SK-N-SH (cell line): ENCODE measurements around the gene MECP2. TPM values are rescaled to one million over a fixed set of nuclear protein-coding genes. Genes with fewer than 3 reads are reported as not detected.

Source experiments
- CTCF ChIA-PET: fragments of 300-600, 350-600 bp; formaldehyde crosslinking; extraction: SDS; loops from one replicate; lab custom pipeline; 2021; lab: Yijun Ruan, JAX
- POLR2A ChIA-PET: fragments of 350-600 bp; sonication (Branson Sonifier 250); formaldehyde crosslinking; extraction: SDS; loops from one replicate; lab custom pipeline; 2020; ENCODE audit warnings: antibody characterized with exemption, inconsistent platforms; lab: Yijun Ruan, JAX
- DNase-seq: peaks from one replicate; pipeline ENCODE4 v3.0.0; 2012
- H2AFZ ChIP-seq: fragments of 200-600 bp; sonication (generic); 2 replicates; pipeline ENCODE4 v1.8.1; 2016; ENCODE audit warnings: antibody characterized with exemption, mild to moderate bottlenecking, low read depth
- H3F3A ChIP-seq: fragments of 200-600 bp; sonication (generic); replicated peaks from 2 replicates; pipeline ENCODE3; 2016; ENCODE audit warnings: antibody characterized with exemption, mild to moderate bottlenecking; ENCODE audit not compliant: insufficient read depth
- H3K27ac ChIP-seq, 2 experiments: fragments of 200-500 bp in 1 of 2; fragments of 200-600 bp in 1 of 2; sonication (Bioruptor generic) in 1 of 2; sonication (generic), shearing (Covaris generic) in 1 of 2; 2 replicates each; pipeline versions ENCODE4 v1.5.1 to v1.6.1; 2014 to 2016; ENCODE audit warnings: low read depth in 2 of 2, inconsistent platforms in 1 of 2, low read length in 1 of 2, mild to moderate bottlenecking in 1 of 2, mixed read lengths in 1 of 2
- H3K27me3 ChIP-seq: fragments of 200-600 bp; sonication (generic), shearing (Covaris generic); 2 replicates; pipeline ENCODE4 v1.6.1; 2016; ENCODE audit warnings: mixed run types; ENCODE audit not compliant: insufficient read depth
- H3K36me3 ChIP-seq, 2 experiments: fragments of 200-500 bp in 1 of 2; fragments of 200-600 bp in 1 of 2; sonication (Bioruptor generic) in 1 of 2; sonication (generic) in 1 of 2; replicated peaks in 1 of 2; 2 replicates each; pipeline versions ENCODE3 to v1.5.1; 2014 to 2016; ENCODE audit warnings: low read length in 1 of 2, mild to moderate bottlenecking in 1 of 2; ENCODE audit not compliant: insufficient read depth in 2 of 2, control insufficient read depth in 1 of 2
- H3K4me1 ChIP-seq, 2 experiments: fragments of 200-500 bp in 1 of 2; fragments of 200-600 bp in 1 of 2; sonication (Bioruptor generic) in 1 of 2; sonication (generic), shearing (Covaris generic) in 1 of 2; 2 replicates each; pipeline versions ENCODE4 v1.5.1 to v1.6.1; 2014 to 2016; ENCODE audit warnings: low read depth in 1 of 2, low read length in 1 of 2, mixed run types in 1 of 2; ENCODE audit not compliant: insufficient read depth in 2 of 2, control insufficient read depth in 1 of 2
- H3K4me2 ChIP-seq: fragments of 200-600 bp; sonication (generic), shearing (Covaris generic); 2 replicates; pipeline ENCODE4 v1.6.1; 2017; ENCODE audit warnings: mixed run types
- H3K4me3 ChIP-seq, 2 experiments: fragments of 200-500 bp in 1 of 2; fragments of 200-600 bp in 1 of 2; sonication (Bioruptor generic) in 1 of 2; sonication (generic), shearing (Covaris generic) in 1 of 2; 2 replicates each; pipeline versions ENCODE4 v1.5.1 to v1.8.1; 2014 to 2016; ENCODE audit warnings: low read depth in 2 of 2, inconsistent platforms in 1 of 2, low read length in 1 of 2, mild to moderate bottlenecking in 1 of 2, mixed read lengths in 1 of 2, moderate library complexity in 1 of 2
- H3K79me2 ChIP-seq: fragments of 200-600 bp; sonication (generic); 2 replicates; pipeline ENCODE4 v1.8.1; 2017; ENCODE audit warnings: mild to moderate bottlenecking; ENCODE audit not compliant: insufficient read depth
- H3K9ac ChIP-seq: fragments of 200-600 bp; sonication (generic); 2 replicates; pipeline ENCODE4 v1.6.1; 2017; ENCODE audit warnings: mixed run types
- H3K9me2 ChIP-seq: fragments of 200-600 bp; sonication (generic); 2 replicates; pipeline ENCODE4 v1.6.1; 2017; ENCODE audit warnings: mixed run types
- H3K9me3 ChIP-seq: fragments of 200-600 bp; sonication (generic); 2 replicates; pipeline ENCODE4 v1.6.1; 2017; ENCODE audit warnings: mixed run types, mild to moderate bottlenecking, moderate library complexity
- H4K20me1 ChIP-seq: fragments of 200-600 bp; sonication (generic); 2 replicates; pipeline ENCODE4 v1.6.1; 2017; ENCODE audit warnings: mild to moderate bottlenecking, mixed run types; ENCODE audit not compliant: insufficient read depth
- EP300 ChIP-seq, 2 experiments: IDR thresholded peaks; 2 replicates each; pipeline versions ENCODE4 v1.4.0 to v1.6.1; 2012; ENCODE audit warnings: borderline replicate concordance in 1 of 2, low read depth in 1 of 2, low read length in 1 of 2
- EZH2phosphoT487 ChIP-seq: fragments of 200-600 bp; sonication (generic); IDR thresholded peaks from 2 replicates; pipeline ENCODE4 v1.6.1; 2017; ENCODE audit warnings: low read depth, mixed run types, mild to moderate bottlenecking, antibody characterized with exemption, moderate library complexity, borderline replicate concordance
- FOXJ3 ChIP-seq: sonication (generic); formaldehyde crosslinking; IDR thresholded peaks from 2 replicates; pipeline ENCODE4 v1.5.1; 2020; ENCODE audit warnings: mild to moderate bottlenecking, missing genetic modification reagents
- GABPA ChIP-seq: IDR thresholded peaks from 2 replicates; pipeline ENCODE4 v1.4.0; 2012; ENCODE audit warnings: low read depth, mild to moderate bottlenecking
- MEF2A ChIP-seq: IDR thresholded peaks from 2 replicates; pipeline ENCODE4 v1.4.0; 2012; ENCODE audit warnings: low read depth, borderline replicate concordance
- MXI1 ChIP-seq: IDR thresholded peaks from 2 replicates; pipeline ENCODE4 v1.6.1; 2012; ENCODE audit warnings: mild to moderate bottlenecking, low read depth, low read length, improper control_type of control experiment
- NRF1 ChIP-seq: IDR thresholded peaks from 2 replicates; pipeline ENCODE4 v1.6.1; 2012; ENCODE audit warnings: low read depth, mild to moderate bottlenecking, low read length
- RCOR1 ChIP-seq: fragments of 150-350 bp; IDR thresholded peaks from 2 replicates; pipeline ENCODE4 v1.6.1; 2017; ENCODE audit warnings: antibody characterized with exemption, low read length
- RXRA ChIP-seq: IDR thresholded peaks from 2 replicates; pipeline ENCODE4 v1.4.0; 2012; ENCODE audit warnings: low read depth, mild to moderate bottlenecking, borderline replicate concordance
- SIN3A ChIP-seq: IDR thresholded peaks from 2 replicates; pipeline ENCODE4 v1.6.1; 2012; ENCODE audit warnings: low read depth, mild to moderate bottlenecking, low read length, moderate library complexity, borderline replicate concordance
- TAF1 ChIP-seq: IDR thresholded peaks from 2 replicates; pipeline ENCODE4 v1.6.1; 2012; ENCODE audit warnings: low read depth, mild to moderate bottlenecking, low read length, moderate library complexity, borderline replicate concordance
- TEAD4 ChIP-seq: IDR thresholded peaks from 2 replicates; pipeline ENCODE4 v1.4.0; 2012; ENCODE audit warnings: mild to moderate bottlenecking, borderline replicate concordance; ENCODE audit not compliant: insufficient read depth
- YY1 ChIP-seq: IDR thresholded peaks from 2 replicates; pipeline ENCODE4 v1.4.0; 2012; ENCODE audit warnings: low read depth, mild to moderate bottlenecking
- WGBS: methylation state at CpG from one replicate; pipeline ENCODE4 v1.1.6; 2017; ENCODE audit warnings: low lambda C conversion rate; 5-methylcytosine and 5-hydroxymethylcytosine counted together
- polyA plus RNA-seq, 3 experiments: library from polyadenylated mRNA; depleted of rRNA; stranded (reverse); fragments of >200 nt; gene quantifications; 2 replicates each; pipeline ENCODE4 v1.2.3, GENCODE V29; 2012
- TF ChIP-seq, protein P1 (sequence below): fragments of 200-600 bp; sonication (generic); IDR thresholded peaks from 2 replicates; pipeline ENCODE4 v1.6.1; 2017; ENCODE audit warnings: antibody characterized with exemption, mild to moderate bottlenecking, moderate library complexity
- TF ChIP-seq, protein P2 (sequence below): IDR thresholded peaks from 2 replicates; pipeline ENCODE4 v1.6.1; 2012; ENCODE audit warnings: mild to moderate bottlenecking, low read depth, low read length, moderate library complexity
- TF ChIP-seq, protein P3 (sequence below): IDR thresholded peaks from 2 replicates; pipeline ENCODE4 v1.4.0; 2012; ENCODE audit warnings: low read depth
- TF ChIP-seq, protein P4 (sequence below): IDR thresholded peaks from 2 replicates; pipeline ENCODE4; 2012
- TF ChIP-seq, protein P5 (sequence below): IDR thresholded peaks from 2 replicates; pipeline ENCODE4 v1.4.0; 2012; ENCODE audit warnings: low read depth, borderline replicate concordance

Gene MECP2
- polyA plus RNA-seq, 1 of the 3 experiments (the other 2 are of a cell fraction): 8.2 TPM

DNA sequence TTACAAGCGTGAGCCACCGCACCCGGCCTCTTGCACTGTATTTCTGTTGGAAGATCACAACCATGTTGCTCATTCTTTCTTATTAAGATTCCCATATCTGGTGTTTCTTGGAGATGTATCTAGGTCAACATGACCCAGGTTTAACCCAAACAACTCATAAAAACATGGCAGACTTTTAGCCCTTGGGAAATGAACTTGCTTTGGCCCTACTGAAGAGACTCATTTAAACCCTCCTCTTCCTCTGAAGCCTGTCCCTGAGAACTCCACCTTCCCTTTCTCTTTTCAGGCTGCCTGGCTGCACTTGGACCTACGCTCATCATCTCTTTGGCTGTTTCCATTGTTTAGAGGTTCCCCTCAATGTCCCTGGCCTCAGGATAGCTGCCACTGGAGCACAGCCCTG, 23.7 kb upstream of the MECP2 start:
- no peaks in the 10 kb centered on the region; the same call in 1 of the 2 replicates for H3K9me3 ChIP-seq
- no peaks in the 10 kb centered on the region for H3K9me2 ChIP-seq
- H2AFZ ChIP-seq: no peak overlapping the region
- H3K27ac ChIP-seq: no peak overlapping the region
- CTCF ChIA-PET: no interaction called here
- no peak for DNase-seq
- H3K79me2 ChIP-seq: no peaks in the 10 kb centered on the region
- no peak overlapping the region for H3K9ac ChIP-seq
- peaks cover 2% of the 10 kb centered on the region; the same call in 1 of the 2 replicates for H3K27me3 ChIP-seq
- peaks cover 0 to 6% of the 10 kb centered on the region in 2 experiments; a peak in 1 of 4 replicates for H3K4me1 ChIP-seq
- H3K36me3 ChIP-seq: no peaks in the 10 kb centered on the region
- no peak overlapping the region for H3K4me2 ChIP-seq
- TF ChIP-seq YY1: no peak
- TF ChIP-seq EP300 (IDR thresholded peaks at IDR 0.05; ENCODE audit: borderline replicate concordance in 1 of 2, low read depth in 1 of 2, low read length in 1 of 2): no peak
- no peak for TF ChIP-seq FOXJ3 (CRISPR knock-in tag)
- no peak for TF ChIP-seq RCOR1
- TF ChIP-seq, protein P1, sequence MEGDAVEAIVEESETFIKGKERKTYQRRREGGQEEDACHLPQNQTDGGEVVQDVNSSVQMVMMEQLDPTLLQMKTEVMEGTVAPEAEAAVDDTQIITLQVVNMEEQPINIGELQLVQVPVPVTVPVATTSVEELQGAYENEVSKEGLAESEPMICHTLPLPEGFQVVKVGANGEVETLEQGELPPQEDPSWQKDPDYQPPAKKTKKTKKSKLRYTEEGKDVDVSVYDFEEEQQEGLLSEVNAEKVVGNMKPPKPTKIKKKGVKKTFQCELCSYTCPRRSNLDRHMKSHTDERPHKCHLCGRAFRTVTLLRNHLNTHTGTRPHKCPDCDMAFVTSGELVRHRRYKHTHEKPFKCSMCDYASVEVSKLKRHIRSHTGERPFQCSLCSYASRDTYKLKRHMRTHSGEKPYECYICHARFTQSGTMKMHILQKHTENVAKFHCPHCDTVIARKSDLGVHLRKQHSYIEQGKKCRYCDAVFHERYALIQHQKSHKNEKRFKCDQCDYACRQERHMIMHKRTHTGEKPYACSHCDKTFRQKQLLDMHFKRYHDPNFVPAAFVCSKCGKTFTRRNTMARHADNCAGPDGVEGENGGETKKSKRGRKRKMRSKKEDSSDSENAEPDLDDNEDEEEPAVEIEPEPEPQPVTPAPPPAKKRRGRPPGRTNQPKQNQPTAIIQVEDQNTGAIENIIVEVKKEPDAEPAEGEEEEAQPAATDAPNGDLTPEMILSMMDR: no peak
- no peak for TF ChIP-seq TAF1
- no peak for TF ChIP-seq MXI1
- no peak for TF ChIP-seq NRF1
- TF ChIP-seq, protein P2, sequence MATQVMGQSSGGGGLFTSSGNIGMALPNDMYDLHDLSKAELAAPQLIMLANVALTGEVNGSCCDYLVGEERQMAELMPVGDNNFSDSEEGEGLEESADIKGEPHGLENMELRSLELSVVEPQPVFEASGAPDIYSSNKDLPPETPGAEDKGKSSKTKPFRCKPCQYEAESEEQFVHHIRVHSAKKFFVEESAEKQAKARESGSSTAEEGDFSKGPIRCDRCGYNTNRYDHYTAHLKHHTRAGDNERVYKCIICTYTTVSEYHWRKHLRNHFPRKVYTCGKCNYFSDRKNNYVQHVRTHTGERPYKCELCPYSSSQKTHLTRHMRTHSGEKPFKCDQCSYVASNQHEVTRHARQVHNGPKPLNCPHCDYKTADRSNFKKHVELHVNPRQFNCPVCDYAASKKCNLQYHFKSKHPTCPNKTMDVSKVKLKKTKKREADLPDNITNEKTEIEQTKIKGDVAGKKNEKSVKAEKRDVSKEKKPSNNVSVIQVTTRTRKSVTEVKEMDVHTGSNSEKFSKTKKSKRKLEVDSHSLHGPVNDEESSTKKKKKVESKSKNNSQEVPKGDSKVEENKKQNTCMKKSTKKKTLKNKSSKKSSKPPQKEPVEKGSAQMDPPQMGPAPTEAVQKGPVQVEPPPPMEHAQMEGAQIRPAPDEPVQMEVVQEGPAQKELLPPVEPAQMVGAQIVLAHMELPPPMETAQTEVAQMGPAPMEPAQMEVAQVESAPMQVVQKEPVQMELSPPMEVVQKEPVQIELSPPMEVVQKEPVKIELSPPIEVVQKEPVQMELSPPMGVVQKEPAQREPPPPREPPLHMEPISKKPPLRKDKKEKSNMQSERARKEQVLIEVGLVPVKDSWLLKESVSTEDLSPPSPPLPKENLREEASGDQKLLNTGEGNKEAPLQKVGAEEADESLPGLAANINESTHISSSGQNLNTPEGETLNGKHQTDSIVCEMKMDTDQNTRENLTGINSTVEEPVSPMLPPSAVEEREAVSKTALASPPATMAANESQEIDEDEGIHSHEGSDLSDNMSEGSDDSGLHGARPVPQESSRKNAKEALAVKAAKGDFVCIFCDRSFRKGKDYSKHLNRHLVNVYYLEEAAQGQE: no peak
- TF ChIP-seq MEF2A: no peak
- TF ChIP-seq RXRA: no peak
- TF ChIP-seq, protein P3, sequence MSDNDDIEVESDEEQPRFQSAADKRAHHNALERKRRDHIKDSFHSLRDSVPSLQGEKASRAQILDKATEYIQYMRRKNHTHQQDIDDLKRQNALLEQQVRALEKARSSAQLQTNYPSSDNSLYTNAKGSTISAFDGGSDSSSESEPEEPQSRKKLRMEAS: no peak
- no peak for TF ChIP-seq SIN3A
- TF ChIP-seq, protein P4, sequence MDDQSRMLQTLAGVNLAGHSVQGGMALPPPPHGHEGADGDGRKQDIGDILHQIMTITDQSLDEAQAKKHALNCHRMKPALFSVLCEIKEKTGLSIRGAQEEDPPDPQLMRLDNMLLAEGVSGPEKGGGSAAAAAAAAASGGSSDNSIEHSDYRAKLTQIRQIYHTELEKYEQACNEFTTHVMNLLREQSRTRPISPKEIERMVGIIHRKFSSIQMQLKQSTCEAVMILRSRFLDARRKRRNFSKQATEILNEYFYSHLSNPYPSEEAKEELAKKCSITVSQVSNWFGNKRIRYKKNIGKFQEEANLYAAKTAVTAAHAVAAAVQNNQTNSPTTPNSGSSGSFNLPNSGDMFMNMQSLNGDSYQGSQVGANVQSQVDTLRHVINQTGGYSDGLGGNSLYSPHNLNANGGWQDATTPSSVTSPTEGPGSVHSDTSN: no peak
- TF ChIP-seq TEAD4: no peak
- no peak for TF ChIP-seq EZH2phosphoT487
- TF ChIP-seq, protein P5, sequence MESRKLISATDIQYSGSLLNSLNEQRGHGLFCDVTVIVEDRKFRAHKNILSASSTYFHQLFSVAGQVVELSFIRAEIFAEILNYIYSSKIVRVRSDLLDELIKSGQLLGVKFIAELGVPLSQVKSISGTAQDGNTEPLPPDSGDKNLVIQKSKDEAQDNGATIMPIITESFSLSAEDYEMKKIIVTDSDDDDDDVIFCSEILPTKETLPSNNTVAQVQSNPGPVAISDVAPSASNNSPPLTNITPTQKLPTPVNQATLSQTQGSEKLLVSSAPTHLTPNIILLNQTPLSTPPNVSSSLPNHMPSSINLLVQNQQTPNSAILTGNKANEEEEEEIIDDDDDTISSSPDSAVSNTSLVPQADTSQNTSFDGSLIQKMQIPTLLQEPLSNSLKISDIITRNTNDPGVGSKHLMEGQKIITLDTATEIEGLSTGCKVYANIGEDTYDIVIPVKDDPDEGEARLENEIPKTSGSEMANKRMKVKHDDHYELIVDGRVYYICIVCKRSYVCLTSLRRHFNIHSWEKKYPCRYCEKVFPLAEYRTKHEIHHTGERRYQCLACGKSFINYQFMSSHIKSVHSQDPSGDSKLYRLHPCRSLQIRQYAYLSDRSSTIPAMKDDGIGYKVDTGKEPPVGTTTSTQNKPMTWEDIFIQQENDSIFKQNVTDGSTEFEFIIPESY: no peak
- TF ChIP-seq GABPA: no peak
- no peaks in the 10 kb centered on the region for H3F3A ChIP-seq
- POLR2A ChIA-PET: no interaction called here
- no peaks in the 10 kb centered on the region for H4K20me1 ChIP-seq
- WGBS: 69% methylated on average over 4 of the region's 4 CpGs
- no peak overlapping the region for H3K4me3 ChIP-seq
